SK-N-SH treated with all-trans-retinoic acid at 6 μM for 48 hours (cell line): ENCODE results near the gene CHST11.

ENCODE experiments used
- BACH2 ChIP-seq: fragments of 250-450 bp; sonication (Bioruptor Pico); IDR thresholded peaks from 2 replicates; pipeline ENCODE4 v1.9.0; 2021; ENCODE audit warnings: mild to moderate bottlenecking, borderline replicate concordance
- ISL1 ChIP-seq: fragments of 250-450 bp; sonication (Bioruptor Pico); IDR thresholded peaks from 2 replicates; pipeline ENCODE4 v2.1.2; 2022; ENCODE audit warnings: mild to moderate bottlenecking, moderate library complexity
- OSR1 ChIP-seq: fragments of 250-450 bp; sonication (Bioruptor Pico); IDR thresholded peaks from 2 replicates; pipeline ENCODE4 v1.8.0; 2022; ENCODE audit warnings: moderate library complexity, mild to moderate bottlenecking, inconsistent platforms
- SNAI2 ChIP-seq: fragments of 250-450 bp; sonication (Bioruptor Pico); IDR thresholded peaks from 2 replicates; pipeline ENCODE4 v1.5.0; 2020; ENCODE audit warnings: mild to moderate bottlenecking, moderate library complexity
- TCF4 ChIP-seq: fragments of 250-450 bp; sonication (Bioruptor Pico); IDR thresholded peaks from 2 replicates; pipeline ENCODE4 v1.8.0; 2021; ENCODE audit warnings: mild to moderate bottlenecking, moderate library complexity, borderline replicate concordance
- ZFP3 ChIP-seq: fragments of 250-450 bp; sonication (Bioruptor Pico); IDR thresholded peaks from 2 replicates; pipeline ENCODE4 v1.5.0; 2020; ENCODE audit warnings: mild to moderate bottlenecking, moderate library complexity
- ZNF70 ChIP-seq: fragments of 450-650 bp; formaldehyde crosslinking; IDR thresholded peaks from 2 replicates; pipeline ENCODE4 v1.5.0; 2020; ENCODE audit warnings: mild to moderate bottlenecking, moderate library complexity
- ZNF8 ChIP-seq: fragments of 450-650 bp; formaldehyde crosslinking; IDR thresholded peaks from 2 replicates; pipeline ENCODE4 v1.5.0; 2020; ENCODE audit warnings: mild to moderate bottlenecking, moderate library complexity
- TF ChIP-seq, protein P1 (sequence below): fragments of 250-450 bp; sonication (Bioruptor Pico); IDR thresholded peaks from 2 replicates; pipeline ENCODE4 v1.8.0; 2020; ENCODE audit warnings: mild to moderate bottlenecking, moderate library complexity, borderline replicate concordance
- TF ChIP-seq, protein P2 (sequence below): fragments of 250-450 bp; sonication (Bioruptor Pico); IDR thresholded peaks from 2 replicates; pipeline ENCODE4 v1.5.1; 2020; ENCODE audit warnings: low read depth, mild to moderate bottlenecking, moderate library complexity
- TF ChIP-seq, protein P3 (sequence below): fragments of 250-450 bp; sonication (Bioruptor Pico); IDR thresholded peaks from 2 replicates; pipeline ENCODE4 v1.8.0; 2021; ENCODE audit warnings: low read depth, mild to moderate bottlenecking, moderate library complexity, borderline replicate concordance
- TF ChIP-seq, protein P4 (sequence below): fragments of 250-450 bp; sonication (Bioruptor Pico); IDR thresholded peaks from 2 replicates; pipeline ENCODE4 v1.5.1; 2021; ENCODE audit warnings: mild to moderate bottlenecking, moderate library complexity
- TF ChIP-seq, protein P5 (sequence below): fragments of 250-450 bp; sonication (Bioruptor Pico); IDR thresholded peaks from 2 replicates; pipeline ENCODE4 v1.5.0; 2020; ENCODE audit warnings: mild to moderate bottlenecking, moderate library complexity

DNA sequence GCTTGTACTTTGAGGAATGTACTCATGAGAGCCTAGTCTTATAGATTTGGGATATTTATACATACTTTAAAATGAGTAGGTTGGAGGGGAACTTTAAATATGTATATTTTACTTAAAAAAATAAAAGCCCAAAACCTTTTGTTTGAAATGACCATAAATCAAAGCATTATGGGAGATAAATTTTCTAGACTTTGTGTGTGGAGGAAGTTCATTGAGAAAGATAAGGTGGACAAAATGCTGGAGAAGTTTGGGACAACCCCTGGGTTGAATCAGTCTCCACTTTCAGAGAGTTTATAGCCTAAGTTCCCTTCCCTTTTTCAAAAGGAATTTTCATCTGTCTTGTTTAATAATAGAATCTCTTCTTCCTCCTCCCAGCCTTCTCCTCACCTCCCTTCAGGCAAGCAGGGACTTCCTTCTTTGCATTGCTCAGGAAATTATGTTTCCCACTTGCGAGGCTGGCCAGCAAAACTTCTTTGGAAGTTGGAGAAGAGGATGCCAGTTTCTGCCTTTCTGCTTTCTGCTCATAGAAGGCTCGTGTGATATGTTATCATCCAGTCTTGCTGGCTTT is 54.2 kb downstream of the CHST11 start:
- TF ChIP-seq, protein P1, sequence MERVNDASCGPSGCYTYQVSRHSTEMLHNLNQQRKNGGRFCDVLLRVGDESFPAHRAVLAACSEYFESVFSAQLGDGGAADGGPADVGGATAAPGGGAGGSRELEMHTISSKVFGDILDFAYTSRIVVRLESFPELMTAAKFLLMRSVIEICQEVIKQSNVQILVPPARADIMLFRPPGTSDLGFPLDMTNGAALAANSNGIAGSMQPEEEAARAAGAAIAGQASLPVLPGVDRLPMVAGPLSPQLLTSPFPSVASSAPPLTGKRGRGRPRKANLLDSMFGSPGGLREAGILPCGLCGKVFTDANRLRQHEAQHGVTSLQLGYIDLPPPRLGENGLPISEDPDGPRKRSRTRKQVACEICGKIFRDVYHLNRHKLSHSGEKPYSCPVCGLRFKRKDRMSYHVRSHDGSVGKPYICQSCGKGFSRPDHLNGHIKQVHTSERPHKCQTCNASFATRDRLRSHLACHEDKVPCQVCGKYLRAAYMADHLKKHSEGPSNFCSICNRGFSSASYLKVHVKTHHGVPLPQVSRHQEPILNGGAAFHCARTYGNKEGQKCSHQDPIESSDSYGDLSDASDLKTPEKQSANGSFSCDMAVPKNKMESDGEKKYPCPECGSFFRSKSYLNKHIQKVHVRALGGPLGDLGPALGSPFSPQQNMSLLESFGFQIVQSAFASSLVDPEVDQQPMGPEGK (CRISPR knock-in tag), result no peak
- TF ChIP-seq ZNF70, result no peak
- no peak for TF ChIP-seq ZNF8 (CRISPR knock-in tag)
- TF ChIP-seq, protein P2, sequence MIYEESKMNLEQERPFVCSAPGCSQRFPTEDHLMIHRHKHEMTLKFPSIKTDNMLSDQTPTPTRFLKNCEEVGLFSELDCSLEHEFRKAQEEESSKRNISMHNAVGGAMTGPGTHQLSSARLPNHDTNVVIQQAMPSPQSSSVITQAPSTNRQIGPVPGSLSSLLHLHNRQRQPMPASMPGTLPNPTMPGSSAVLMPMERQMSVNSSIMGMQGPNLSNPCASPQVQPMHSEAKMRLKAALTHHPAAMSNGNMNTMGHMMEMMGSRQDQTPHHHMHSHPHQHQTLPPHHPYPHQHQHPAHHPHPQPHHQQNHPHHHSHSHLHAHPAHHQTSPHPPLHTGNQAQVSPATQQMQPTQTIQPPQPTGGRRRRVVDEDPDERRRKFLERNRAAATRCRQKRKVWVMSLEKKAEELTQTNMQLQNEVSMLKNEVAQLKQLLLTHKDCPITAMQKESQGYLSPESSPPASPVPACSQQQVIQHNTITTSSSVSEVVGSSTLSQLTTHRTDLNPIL, result no peak
- TF ChIP-seq SNAI2 (CRISPR knock-in tag), result no peak
- TF ChIP-seq BACH2, result no peak
- no peak for TF ChIP-seq TCF4 (CRISPR knock-in tag)
- TF ChIP-seq, protein P3, sequence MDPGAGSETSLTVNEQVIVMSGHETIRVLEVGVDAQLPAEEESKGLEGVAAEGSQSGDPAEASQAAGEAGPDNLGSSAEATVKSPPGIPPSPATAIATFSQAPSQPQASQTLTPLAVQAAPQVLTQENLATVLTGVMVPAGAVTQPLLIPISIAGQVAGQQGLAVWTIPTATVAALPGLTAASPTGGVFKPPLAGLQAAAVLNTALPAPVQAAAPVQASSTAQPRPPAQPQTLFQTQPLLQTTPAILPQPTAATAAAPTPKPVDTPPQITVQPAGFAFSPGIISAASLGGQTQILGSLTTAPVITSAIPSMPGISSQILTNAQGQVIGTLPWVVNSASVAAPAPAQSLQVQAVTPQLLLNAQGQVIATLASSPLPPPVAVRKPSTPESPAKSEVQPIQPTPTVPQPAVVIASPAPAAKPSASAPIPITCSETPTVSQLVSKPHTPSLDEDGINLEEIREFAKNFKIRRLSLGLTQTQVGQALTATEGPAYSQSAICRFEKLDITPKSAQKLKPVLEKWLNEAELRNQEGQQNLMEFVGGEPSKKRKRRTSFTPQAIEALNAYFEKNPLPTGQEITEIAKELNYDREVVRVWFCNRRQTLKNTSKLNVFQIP (CRISPR knock-in tag), result no peak
- TF ChIP-seq ISL1 (CRISPR knock-in tag), result no peak
- TF ChIP-seq, protein P4, sequence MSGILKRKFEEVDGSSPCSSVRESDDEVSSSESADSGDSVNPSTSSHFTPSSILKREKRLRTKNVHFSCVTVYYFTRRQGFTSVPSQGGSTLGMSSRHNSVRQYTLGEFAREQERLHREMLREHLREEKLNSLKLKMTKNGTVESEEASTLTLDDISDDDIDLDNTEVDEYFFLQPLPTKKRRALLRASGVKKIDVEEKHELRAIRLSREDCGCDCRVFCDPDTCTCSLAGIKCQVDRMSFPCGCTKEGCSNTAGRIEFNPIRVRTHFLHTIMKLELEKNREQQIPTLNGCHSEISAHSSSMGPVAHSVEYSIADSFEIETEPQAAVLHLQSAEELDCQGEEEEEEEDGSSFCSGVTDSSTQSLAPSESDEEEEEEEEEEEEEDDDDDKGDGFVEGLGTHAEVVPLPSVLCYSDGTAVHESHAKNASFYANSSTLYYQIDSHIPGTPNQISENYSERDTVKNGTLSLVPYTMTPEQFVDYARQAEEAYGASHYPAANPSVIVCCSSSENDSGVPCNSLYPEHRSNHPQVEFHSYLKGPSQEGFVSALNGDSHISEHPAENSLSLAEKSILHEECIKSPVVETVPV (CRISPR knock-in tag), result no peak
- TF ChIP-seq ZFP3 (CRISPR knock-in tag), result no peak
- no peak for TF ChIP-seq OSR1
- TF ChIP-seq, protein P5, sequence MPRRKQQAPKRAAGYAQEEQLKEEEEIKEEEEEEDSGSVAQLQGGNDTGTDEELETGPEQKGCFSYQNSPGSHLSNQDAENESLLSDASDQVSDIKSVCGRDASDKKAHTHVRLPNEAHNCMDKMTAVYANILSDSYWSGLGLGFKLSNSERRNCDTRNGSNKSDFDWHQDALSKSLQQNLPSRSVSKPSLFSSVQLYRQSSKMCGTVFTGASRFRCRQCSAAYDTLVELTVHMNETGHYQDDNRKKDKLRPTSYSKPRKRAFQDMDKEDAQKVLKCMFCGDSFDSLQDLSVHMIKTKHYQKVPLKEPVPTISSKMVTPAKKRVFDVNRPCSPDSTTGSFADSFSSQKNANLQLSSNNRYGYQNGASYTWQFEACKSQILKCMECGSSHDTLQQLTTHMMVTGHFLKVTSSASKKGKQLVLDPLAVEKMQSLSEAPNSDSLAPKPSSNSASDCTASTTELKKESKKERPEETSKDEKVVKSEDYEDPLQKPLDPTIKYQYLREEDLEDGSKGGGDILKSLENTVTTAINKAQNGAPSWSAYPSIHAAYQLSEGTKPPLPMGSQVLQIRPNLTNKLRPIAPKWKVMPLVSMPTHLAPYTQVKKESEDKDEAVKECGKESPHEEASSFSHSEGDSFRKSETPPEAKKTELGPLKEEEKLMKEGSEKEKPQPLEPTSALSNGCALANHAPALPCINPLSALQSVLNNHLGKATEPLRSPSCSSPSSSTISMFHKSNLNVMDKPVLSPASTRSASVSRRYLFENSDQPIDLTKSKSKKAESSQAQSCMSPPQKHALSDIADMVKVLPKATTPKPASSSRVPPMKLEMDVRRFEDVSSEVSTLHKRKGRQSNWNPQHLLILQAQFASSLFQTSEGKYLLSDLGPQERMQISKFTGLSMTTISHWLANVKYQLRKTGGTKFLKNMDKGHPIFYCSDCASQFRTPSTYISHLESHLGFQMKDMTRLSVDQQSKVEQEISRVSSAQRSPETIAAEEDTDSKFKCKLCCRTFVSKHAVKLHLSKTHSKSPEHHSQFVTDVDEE (CRISPR knock-in tag), result no peak
